Heart right ventricle (tissue), 16 donors: Measurements from ENCODE around the gene HRH2. TPM values are rescaled to one million over a fixed set of nuclear protein-coding genes. Genes with fewer than 3 reads are reported as not detected.

Experiments used
- ATAC-seq, 8 donors: fragments of 200-7000 bp; cut with Tn5 transposase; one replicate each; pipeline ENCODE4 v1.9.1; 2020; ENCODE audit warnings: mild to moderate bottlenecking in 8 of 8, moderate library complexity in 8 of 8, moderate number of reproducible peaks in 1 of 8
- DNase-seq, 2 donors: peaks; one replicate each; pipeline ENCODE4 v3.0.0-alpha.2; 2020
- H3K27ac ChIP-seq, 10 donors: fragments of 200-600 bp; sonication (generic) in 2 of 10; one replicate each; pipeline versions ENCODE4 v1.5.0 to v1.8.0; 2020 to 2022; ENCODE audit warnings: mild to moderate bottlenecking in 3 of 10
- H3K27me3 ChIP-seq, 7 donors: fragments of 200-600 bp; one replicate each; pipeline ENCODE4 v1.8.0; 2021 to 2022; ENCODE audit warnings: mild to moderate bottlenecking in 2 of 7
- H3K36me3 ChIP-seq, 9 donors: fragments of 200-600 bp; sonication (generic) in 1 of 9; one replicate each; pipeline versions ENCODE4 v1.5.0 to v1.8.0; 2020 to 2022; ENCODE audit warnings: mild to moderate bottlenecking in 2 of 9
- H3K4me1 ChIP-seq, 9 donors: fragments of 200-600 bp; sonication (generic) in 1 of 9; one replicate each; pipeline versions ENCODE4 v1.5.0 to v1.8.0; 2020 to 2022; ENCODE audit warnings: mild to moderate bottlenecking in 4 of 9
- H3K4me3 ChIP-seq, 10 donors: fragments of 200-600 bp; sonication (generic) in 2 of 10; one replicate each; pipeline versions ENCODE4 v1.5.0 to v1.8.0; 2020 to 2022; ENCODE audit warnings: mild to moderate bottlenecking in 7 of 10, moderate library complexity in 2 of 10
- H3K9me3 ChIP-seq, 11 donors: fragments of 200-600 bp in 10 of 11; sonication (generic) in 2 of 11; one replicate each; pipeline versions ENCODE4 v1.5.0 to v1.8.0; 2013 to 2022; ENCODE audit warnings: mild to moderate bottlenecking in 2 of 11, control low read depth in 1 of 11, moderate library complexity in 1 of 11
- CTCF ChIP-seq, 9 donors: fragments of 200-600 bp; sonication (generic) in 2 of 9; IDR thresholded peaks; one replicate each; pipeline versions ENCODE4 v1.5.0 to v1.8.0; 2021 to 2022; ENCODE audit warnings: antibody characterized with exemption in 9 of 9, mild to moderate bottlenecking in 5 of 9, moderate library complexity in 1 of 9
- WGBS, 2 donors: extraction: QIAGEN DNeasy Blood & Tissue Kit; methylation state at CpG; one replicate each; pipeline ENCODE4 v1.1.7; 2013; ENCODE audit warnings: inconsistent platforms in 1 of 2; 5-methylcytosine and 5-hydroxymethylcytosine counted together
- intact Hi-C, 10 donors: fragments of 100-400 bp; cut with DNase I; formaldehyde crosslinking; loops; one replicate each; pipeline versions ENCODE4 v1.11.1 to v1.14.2; 2022
- polyA plus RNA-seq, 2 donors: library from polyadenylated mRNA; stranded (reverse); fragments of 200-250 nt; gene quantifications; one replicate each; pipeline ENCODE4 v1.2.3, GENCODE V29; 2013
- total RNA-seq, 10 donors: library from RNA; stranded (reverse); fragmentation: NEBNext Ultra II Directional in 3 of 10; extraction: Animal tissue kit (Norgen Biotek cat#: 25700) in 3 of 10; gene quantifications; one replicate each; pipeline versions ENCODE4 v1.2.1 to v1.2.4, GENCODE V29; 2021 to 2023
- donor health status: Arrhythmogenic right ventricular cardiomyopathy.
- donor health status: ischemic (EF 13 %, LVEDD 7.1; RV severe dilation, severe dysfunction).
- donor health status: healthy with polysubstance abuse.
- donor health status: DM: no; HTN: yes; CAD: no.
- donor health status: DM: no; HTN: no; CAD: no.
- donor health status: ischemic (EF 25% LVEDD 6.9; RV normal size, moderate dysfunction).
- donor health status: ischemic (EF 25% LVEDD 5.7; RV mildly dilated, moderate dysfunction).
- donor health status: healthy.
- donor health status: DM: yes; HTN: yes; CAD: no.
- donor health status: Ischemic cardiomyopathy.
- donor health status: ischemic (EF 35%, LVEDD 5.7; RV mildly dilated, moderate dysfunction).
- donor health status: nonischemic (EF 11% LVEDD 7.7; RV severe dilation, severe dysfunction).
- donor health status: DM: yes; HTN: yes; CAD: no.
- donor health status: PGD.
- donor health status: ischemic (EF 29% LVEDD 5.4; RV normal size, mild dysfunction).
- donor health status: nonischemic (EF 23%, LVEDD 6.1; RV moderate dilation, normal function).

HRH2 gene
- total and polyA plus RNA-seq, 12 donors: 12.2 to 78.7 (median 50.6) TPM

- intact Hi-C loops: no loop called here
- H3K27me3 ChIP-seq: no peaks in the 10 kb centered on the region
- TF ChIP-seq CTCF (IDR thresholded peaks at IDR 0.05): no peak
- WGBS, 2 donors: 33 to 36% methylated on average over 4 to 5 of the region's 5 CpGs
- DNase-seq: peak in 1 of 2 donors; percentile 7
- no peak overlapping the region for H3K4me3 ChIP-seq
- no peak overlapping the region for H3K27ac ChIP-seq
- no peaks in the 10 kb centered on the region for H3K36me3 ChIP-seq
- peaks cover 0 to 11% (median 0%) of the 10 kb centered on the region in 9 donors for H3K4me1 ChIP-seq
- peak in 4 of 8 donors; percentile 7 to 65 (median 40) for ATAC-seq
- H3K9me3 ChIP-seq: peaks cover 0 to 24% (median 2%) of the 10 kb centered on the region in 11 donors
These were observed 30.9 kb upstream of the HRH2 start for GRCh38 chr5:175627005-175627404.

GRCh38 chr5:175627739-175628138 is 30.1 kb upstream of the HRH2 start:
- intact Hi-C loops: no loop called here
- 85 to 87% methylated on average over 4 of the region's 4 CpGs for WGBS, 2 donors
- Histone ChIP-seq H3K36me3 (no peaks in the 10 kb centered on the region), H3K4me1 (peaks cover 0 to 11% (median 0%) of the 10 kb centered on the region in 9 donors), H3K27me3 (no peaks in the 10 kb centered on the region), H3K27ac (no peak overlapping the region), H3K4me3 (no peak overlapping the region), H3K9me3 (peaks cover 0 to 24% (median 2%) of the 10 kb centered on the region in 11 donors)
- no peak for DNase-seq
- TF ChIP-seq CTCF (IDR thresholded peaks at IDR 0.05): no peak
- ATAC-seq: no peak

GRCh38 chr5:175628668-175629067 is 29.2 kb upstream of the HRH2 start:
- no peaks in the 10 kb centered on the region for H3K27me3 ChIP-seq
- intact Hi-C loops: no loop called here
- DNase-seq (no peak), ATAC-seq (no peak)
- no peaks in the 10 kb centered on the region for H3K36me3 ChIP-seq
- 75 to 77% methylated on average over 8 of the region's 8 CpGs for WGBS, 2 donors
- H3K9me3 ChIP-seq: peaks cover 0 to 24% (median 2%) of the 10 kb centered on the region in 11 donors
- H3K4me1 ChIP-seq: peaks cover 0 to 11% (median 0%) of the 10 kb centered on the region in 9 donors
- H3K4me3 ChIP-seq: no peak overlapping the region
- H3K27ac ChIP-seq: no peak overlapping the region
- TF ChIP-seq CTCF (IDR thresholded peaks at IDR 0.05): no peak

GRCh38 chr5:175629261-175629660 is 28.6 kb upstream of the HRH2 start:
- DNase-seq (no peak), ATAC-seq (no peak)
- Histone ChIP-seq H3K27ac (no peak overlapping the region), H3K27me3 (no peaks in the 10 kb centered on the region), H3K36me3 (no peaks in the 10 kb centered on the region), H3K4me1 (peaks cover 0 to 11% (median 0%) of the 10 kb centered on the region in 9 donors), H3K9me3 (peaks cover 0 to 24% (median 2%) of the 10 kb centered on the region in 11 donors), H3K4me3 (no peak overlapping the region)
- 89 to 91% methylated on average over 6 of the region's 6 CpGs for WGBS, 2 donors
- intact Hi-C loops: no loop called here
- TF ChIP-seq CTCF (IDR thresholded peaks at IDR 0.05): no peak
